ENCODE measurements around the gene RFPL3.

The RFPL3 gene

DNA sequence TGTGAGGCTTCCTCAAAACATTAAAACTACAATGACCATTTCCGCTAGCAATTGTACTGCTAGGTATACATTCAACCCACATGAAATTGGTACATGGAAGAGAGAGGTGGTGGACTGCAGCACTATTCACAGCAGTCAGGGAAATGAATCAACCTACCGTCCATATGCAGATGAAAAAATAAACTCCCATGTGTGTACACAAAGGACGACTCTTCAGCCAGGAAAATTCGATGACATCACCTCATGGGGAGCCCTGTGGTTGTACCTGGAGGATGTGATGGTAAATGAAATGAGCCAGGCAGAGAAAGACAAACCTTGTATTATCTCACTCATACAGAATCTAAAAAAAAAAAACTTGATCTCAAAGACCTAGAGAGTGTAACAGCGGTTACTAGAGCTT, 23.3 kb downstream of the RFPL3 start:
- ChIA-PET POLR2A (no interaction called here), CTCF (no interaction called here)
- no peak for DNase-seq (ENCODE audit: extremely low spot score)
- TF ChIP-seq SP1 (IDR thresholded peaks at IDR 0.05) (no peak), NFRKB (IDR thresholded peaks at IDR 0.05) (no peak), FOXA1 (IDR thresholded peaks at IDR 0.05) (no peak), TARDBP (IDR thresholded peaks at IDR 0.05) (no peak), L3MBTL2 (conservative IDR thresholded peaks at IDR 0.05) (no peak), ARNT (IDR thresholded peaks at IDR 0.05) (no peak), HDGF (IDR thresholded peaks at IDR 0.05; ENCODE audit: borderline replicate concordance) (no peak), BHLHE40 (IDR thresholded peaks at IDR 0.05; ENCODE audit: borderline replicate concordance) (no peak), FOXM1 (IDR thresholded peaks at IDR 0.05; ENCODE audit: borderline replicate concordance) (no peak), LEF1 (IDR thresholded peaks at IDR 0.05; ENCODE audit: borderline replicate concordance) (no peak), ZNF384 (IDR thresholded peaks at IDR 0.05) (no peak), ELF4 (IDR thresholded peaks at IDR 0.05) (no peak)

DNA sequence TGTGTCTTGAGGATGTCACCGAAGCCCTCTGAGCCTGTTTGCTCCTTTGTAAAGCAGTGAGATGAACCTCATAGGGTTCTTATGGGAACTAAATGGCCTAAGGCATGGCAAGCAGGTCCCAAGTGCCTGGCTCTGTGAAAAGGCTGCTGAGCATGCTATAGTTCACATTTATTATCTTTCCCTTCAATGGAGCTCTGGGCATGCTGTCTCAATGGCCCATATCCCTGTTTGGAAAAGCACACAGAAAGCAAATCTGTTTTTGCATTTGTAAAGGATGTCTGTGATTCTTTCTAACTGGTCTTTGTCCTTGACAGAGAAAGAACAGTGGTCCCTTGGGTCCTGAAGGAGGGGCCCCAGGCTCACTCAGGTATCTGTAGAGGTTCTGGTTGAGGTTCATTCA, 28.0 kb downstream of the RFPL3 start:
- CTCF ChIA-PET = no interaction called here
- TF ChIP-seq SUZ12 (IDR thresholded peaks at IDR 0.05) (no peak), FOXA1 (IDR thresholded peaks at IDR 0.05) (no peak), BHLHE40 (IDR thresholded peaks at IDR 0.05; ENCODE audit: borderline replicate concordance) (no peak), ARNT (IDR thresholded peaks at IDR 0.05) (no peak), CTBP1 (IDR thresholded peaks at IDR 0.05; ENCODE audit: borderline replicate concordance) (no peak), TARDBP (IDR thresholded peaks at IDR 0.05) (no peak), FOXM1 (IDR thresholded peaks at IDR 0.05; ENCODE audit: borderline replicate concordance) (no peak), ELF4 (IDR thresholded peaks at IDR 0.05) (no peak), SP1 (IDR thresholded peaks at IDR 0.05) (no peak), LEF1 (IDR thresholded peaks at IDR 0.05; ENCODE audit: borderline replicate concordance) (no peak)
- TF ChIP-seq, protein P1, sequence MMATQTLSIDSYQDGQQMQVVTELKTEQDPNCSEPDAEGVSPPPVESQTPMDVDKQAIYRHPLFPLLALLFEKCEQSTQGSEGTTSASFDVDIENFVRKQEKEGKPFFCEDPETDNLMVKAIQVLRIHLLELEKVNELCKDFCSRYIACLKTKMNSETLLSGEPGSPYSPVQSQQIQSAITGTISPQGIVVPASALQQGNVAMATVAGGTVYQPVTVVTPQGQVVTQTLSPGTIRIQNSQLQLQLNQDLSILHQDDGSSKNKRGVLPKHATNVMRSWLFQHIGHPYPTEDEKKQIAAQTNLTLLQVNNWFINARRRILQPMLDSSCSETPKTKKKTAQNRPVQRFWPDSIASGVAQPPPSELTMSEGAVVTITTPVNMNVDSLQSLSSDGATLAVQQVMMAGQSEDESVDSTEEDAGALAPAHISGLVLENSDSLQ (IDR thresholded peaks at IDR 0.05) = no peak
- POLR2A ChIA-PET = no interaction called here
- no peak for DNase-seq (ENCODE audit: extremely low spot score)

DNA sequence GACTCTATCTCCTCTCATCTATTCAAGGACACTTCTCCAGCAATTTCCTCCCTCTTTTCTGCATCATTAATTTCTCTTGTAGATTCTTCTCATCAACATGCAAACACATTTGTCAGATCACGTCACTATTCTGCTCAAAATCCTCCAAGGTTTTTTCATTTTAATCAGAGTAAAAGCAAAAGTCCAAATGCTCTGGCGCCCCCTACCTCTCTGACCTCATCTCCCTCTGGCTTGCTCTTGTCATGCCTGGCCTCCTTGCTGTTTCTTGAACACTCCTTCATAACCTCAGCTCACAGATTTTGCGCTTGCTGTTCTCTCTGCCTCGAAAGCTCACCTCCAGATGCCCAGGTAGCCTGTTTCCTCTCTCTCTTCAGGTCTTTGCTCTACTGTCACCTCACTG, 32.0 kb downstream of the RFPL3 start:
- no peak for DNase-seq (ENCODE audit: extremely low spot score)
- CTCF ChIA-PET = interaction anchor here (0.6 to 1.3 kb wide), 2 partner anchors 320 to 419 kb away, joined by 3 to 4 read pairs; no protein-coding TSS in a partner anchor
- TF ChIP-seq SUZ12 (IDR thresholded peaks at IDR 0.05) (no peak), ELF4 (IDR thresholded peaks at IDR 0.05) (no peak), HDGF (IDR thresholded peaks at IDR 0.05; ENCODE audit: borderline replicate concordance) (no peak), BHLHE40 (IDR thresholded peaks at IDR 0.05; ENCODE audit: borderline replicate concordance) (no peak), SP1 (IDR thresholded peaks at IDR 0.05) (no peak), L3MBTL2 (conservative IDR thresholded peaks at IDR 0.05) (no peak), NFRKB (IDR thresholded peaks at IDR 0.05) (no peak), FOXA1 (IDR thresholded peaks at IDR 0.05) (no peak), LEF1 (IDR thresholded peaks at IDR 0.05; ENCODE audit: borderline replicate concordance) (no peak), ARNT (IDR thresholded peaks at IDR 0.05) (no peak), ZNF384 (IDR thresholded peaks at IDR 0.05) (no peak), FOXK2 (IDR thresholded peaks at IDR 0.05) (no peak), FOXM1 (IDR thresholded peaks at IDR 0.05; ENCODE audit: borderline replicate concordance) (no peak), CTBP1 (IDR thresholded peaks at IDR 0.05; ENCODE audit: borderline replicate concordance) (no peak)
- POLR2A ChIA-PET = no interaction called here

DNA sequence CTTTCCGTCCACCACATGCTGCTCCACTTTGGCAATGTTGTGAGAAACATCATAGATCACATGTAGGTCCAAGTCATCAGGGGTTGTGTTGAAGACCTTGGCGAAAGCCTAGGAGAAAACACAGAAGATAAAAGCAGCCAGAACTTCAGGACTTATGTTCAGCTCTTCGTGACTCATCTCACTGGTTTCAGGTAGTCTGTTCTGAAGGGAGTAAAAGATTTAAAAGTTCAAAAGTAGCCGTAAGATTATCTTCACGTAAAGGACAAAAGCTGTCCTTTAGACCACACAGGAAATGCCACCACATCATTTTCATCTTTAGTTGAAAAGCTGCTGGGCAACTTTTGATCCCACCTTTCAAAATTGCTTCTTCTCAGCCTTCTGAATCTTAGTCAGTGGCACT, 37.4 kb downstream of the RFPL3 start:
- POLR2A ChIA-PET = no interaction called here
- CTCF ChIA-PET = no interaction called here
- DNase-seq (ENCODE audit: extremely low spot score) = no peak
- TF ChIP-seq FOXK2 (IDR thresholded peaks at IDR 0.05) = no peak
- TF ChIP-seq SUZ12 (IDR thresholded peaks at IDR 0.05) = no peak
- no peak for TF ChIP-seq L3MBTL2 (conservative IDR thresholded peaks at IDR 0.05)
- no peak for TF ChIP-seq ZNF384 (IDR thresholded peaks at IDR 0.05)
- no peak for TF ChIP-seq HDGF (IDR thresholded peaks at IDR 0.05; ENCODE audit: borderline replicate concordance)
- TF ChIP-seq CTBP1 (IDR thresholded peaks at IDR 0.05; ENCODE audit: borderline replicate concordance) = no peak
- no peak for TF ChIP-seq ARNT (IDR thresholded peaks at IDR 0.05)
- no peak for TF ChIP-seq LEF1 (IDR thresholded peaks at IDR 0.05; ENCODE audit: borderline replicate concordance)
- TF ChIP-seq BHLHE40 (IDR thresholded peaks at IDR 0.05; ENCODE audit: borderline replicate concordance) = no peak
- no peak for TF ChIP-seq SP1 (IDR thresholded peaks at IDR 0.05)
- TF ChIP-seq, protein P1 (IDR thresholded peaks at IDR 0.05) = no peak
- no peak for TF ChIP-seq TARDBP (IDR thresholded peaks at IDR 0.05)
- no peak for TF ChIP-seq FOXM1 (IDR thresholded peaks at IDR 0.05; ENCODE audit: borderline replicate concordance)
- no peak for TF ChIP-seq NFRKB (IDR thresholded peaks at IDR 0.05)
- no peak for TF ChIP-seq FOXA1 (IDR thresholded peaks at IDR 0.05)
- TF ChIP-seq ELF4 (IDR thresholded peaks at IDR 0.05) = no peak

DNA sequence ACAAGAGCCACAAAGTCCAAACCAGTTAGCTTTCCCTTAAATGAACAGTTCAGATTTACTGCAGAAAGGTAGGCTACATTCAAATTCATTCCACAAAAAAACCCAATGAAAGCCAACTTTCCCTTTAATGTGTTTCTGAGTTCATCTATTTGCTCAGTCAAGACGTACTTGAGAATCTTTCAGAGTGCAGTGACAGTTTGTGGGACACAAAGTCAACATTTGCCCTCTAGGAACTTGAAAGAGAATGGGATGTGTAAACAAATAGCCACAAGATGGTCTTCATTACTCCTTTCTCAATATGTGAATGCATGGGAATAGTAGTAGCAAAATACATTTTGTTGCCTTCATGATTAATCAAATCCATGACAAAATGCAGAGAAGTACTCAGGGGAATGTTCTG, 38.6 kb downstream of the RFPL3 start:
- DNase-seq (ENCODE audit: extremely low spot score) = no peak
- POLR2A ChIA-PET = no interaction called here
- CTCF ChIA-PET = no interaction called here
- no peak for TF ChIP-seq FOXA1 (IDR thresholded peaks at IDR 0.05)
- no peak for TF ChIP-seq NFRKB (IDR thresholded peaks at IDR 0.05)
- no peak for TF ChIP-seq ELF4 (IDR thresholded peaks at IDR 0.05)
- TF ChIP-seq CTBP1 (IDR thresholded peaks at IDR 0.05; ENCODE audit: borderline replicate concordance) = no peak
- no peak for TF ChIP-seq L3MBTL2 (conservative IDR thresholded peaks at IDR 0.05)
- TF ChIP-seq SP1 (IDR thresholded peaks at IDR 0.05) = no peak
- TF ChIP-seq LEF1 (IDR thresholded peaks at IDR 0.05; ENCODE audit: borderline replicate concordance) = no peak
- no peak for TF ChIP-seq TARDBP (IDR thresholded peaks at IDR 0.05)
- no peak for TF ChIP-seq BHLHE40 (IDR thresholded peaks at IDR 0.05; ENCODE audit: borderline replicate concordance)
- no peak for TF ChIP-seq SUZ12 (IDR thresholded peaks at IDR 0.05)
- TF ChIP-seq ZNF384 (IDR thresholded peaks at IDR 0.05) = no peak
- TF ChIP-seq, protein P1 (IDR thresholded peaks at IDR 0.05) = no peak
- no peak for TF ChIP-seq FOXK2 (IDR thresholded peaks at IDR 0.05)
- no peak for TF ChIP-seq HDGF (IDR thresholded peaks at IDR 0.05; ENCODE audit: borderline replicate concordance)
- TF ChIP-seq ARNT (IDR thresholded peaks at IDR 0.05) = no peak
- no peak for TF ChIP-seq FOXM1 (IDR thresholded peaks at IDR 0.05; ENCODE audit: borderline replicate concordance)

DNA sequence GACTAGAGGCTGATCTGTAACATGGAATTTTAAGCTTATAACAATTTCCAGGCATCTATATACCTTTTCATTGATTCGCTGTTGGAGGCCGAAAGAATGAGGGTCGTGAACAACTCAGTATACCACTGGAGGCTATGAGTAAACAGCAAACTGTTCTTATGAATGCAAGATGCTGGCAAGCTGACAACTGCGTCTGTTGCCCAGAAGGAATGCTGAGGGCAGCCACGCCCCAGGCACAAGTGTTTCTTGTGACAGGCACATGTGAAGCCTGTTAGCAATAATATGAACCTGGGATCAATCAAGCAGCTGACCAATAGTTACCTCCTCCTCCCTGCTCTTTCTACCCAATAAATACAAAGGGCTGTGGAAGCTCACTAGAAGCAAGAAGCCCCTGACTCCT, 39.1 kb downstream of the RFPL3 start:
- POLR2A ChIA-PET = no interaction called here
- TF ChIP-seq ARNT (IDR thresholded peaks at IDR 0.05) = no peak
- DNase-seq (ENCODE audit: extremely low spot score) = no peak
- CTCF ChIA-PET = no interaction called here

Data from HEK293T (cell line).